Stimulated activated naive CD8-positive, alpha-beta T cell treated with anti-CD3 and anti-CD28 coated beads, Interleukin-15, Interleukin-2, amounts not matched to agents 100 U/mL and 50 U/mL, for 24 hours (primary cell): ENCODE measurements around the gene BMPR2.
"Not testable (repeated sequence)": the region's sequence is repeated elsewhere in the genome, so short reads cannot be mapped to it uniquely, and the experiment has no call there.

ENCODE experiments used
- ATAC-seq: fragments of 150-1000 bp; cut with Tn5 transposase; one replicate; pipeline ENCODE4 v1.10.0; 2021
- DNase-seq: peaks from one replicate; pipeline ENCODE4 v3.0.0; 2021

The BMPR2 gene

DNA sequence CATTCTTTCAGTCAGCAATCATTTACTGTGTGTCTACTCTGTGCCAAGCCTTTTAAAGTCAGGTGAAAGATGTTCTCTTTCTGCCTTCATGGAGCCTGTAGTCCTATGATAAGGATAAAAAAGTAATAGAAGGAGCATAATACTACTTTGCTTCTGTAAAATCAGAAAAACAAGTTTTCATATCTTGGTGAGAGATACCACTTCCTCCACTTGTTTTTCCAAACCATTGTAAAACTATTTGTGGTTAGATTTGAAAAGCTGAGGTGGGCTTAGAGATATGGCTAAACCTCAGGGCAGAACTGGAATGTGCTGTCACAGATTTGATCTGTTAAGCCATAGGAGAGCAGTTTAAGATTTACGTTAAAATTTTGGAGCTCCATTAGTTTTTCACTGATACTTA, 153.9 kb downstream of the BMPR2 start:
- ATAC-seq (peak; percentile 52), DNase-seq (no peak)

DNA sequence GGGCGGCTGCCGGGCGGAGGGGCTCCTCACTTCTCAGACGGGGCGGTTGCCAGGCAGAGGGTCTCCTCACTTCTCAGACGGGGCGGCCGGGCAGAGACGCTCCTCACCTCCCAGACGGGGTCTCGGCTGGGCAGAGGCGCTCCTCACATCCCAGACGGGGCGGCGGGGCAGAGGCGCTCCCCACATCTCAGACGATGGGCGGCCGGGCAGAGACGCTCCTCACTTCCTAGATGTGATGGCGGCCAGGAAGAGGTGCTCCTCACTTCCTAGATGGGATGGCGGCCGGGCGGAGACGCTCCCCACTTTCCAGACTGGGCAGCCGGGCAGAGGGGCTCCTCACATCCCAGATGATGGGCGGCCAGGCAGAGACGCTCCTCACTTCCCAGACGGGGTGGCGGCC, 159.2 kb downstream of the BMPR2 start:
- not testable (repeated sequence) for ATAC-seq

DNA sequence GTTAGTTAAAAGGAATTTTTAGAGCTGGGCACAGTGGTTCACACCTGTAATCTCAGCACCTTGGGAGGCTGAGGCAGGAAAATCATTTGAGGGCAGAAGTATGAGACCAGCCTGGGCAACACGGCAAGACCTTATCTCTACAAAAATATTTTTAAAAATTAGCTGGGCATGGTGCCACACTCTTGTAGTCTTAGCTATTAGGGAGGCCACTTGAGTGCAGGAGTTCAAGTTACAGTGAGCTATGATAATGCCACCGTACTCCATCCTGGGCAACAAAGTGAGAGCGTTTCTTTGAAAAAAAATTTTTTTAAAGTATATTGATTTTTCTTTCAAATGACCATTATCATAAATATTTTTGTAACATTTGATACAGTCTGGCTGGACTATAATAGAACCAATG, 165.0 kb downstream of the BMPR2 start:
- DNase-seq (no peak), ATAC-seq (no peak)

More for the DNA sequence above, 159.2 kb downstream of the BMPR2 start:
- DNase-seq, result not testable (repeated sequence)

DNA sequence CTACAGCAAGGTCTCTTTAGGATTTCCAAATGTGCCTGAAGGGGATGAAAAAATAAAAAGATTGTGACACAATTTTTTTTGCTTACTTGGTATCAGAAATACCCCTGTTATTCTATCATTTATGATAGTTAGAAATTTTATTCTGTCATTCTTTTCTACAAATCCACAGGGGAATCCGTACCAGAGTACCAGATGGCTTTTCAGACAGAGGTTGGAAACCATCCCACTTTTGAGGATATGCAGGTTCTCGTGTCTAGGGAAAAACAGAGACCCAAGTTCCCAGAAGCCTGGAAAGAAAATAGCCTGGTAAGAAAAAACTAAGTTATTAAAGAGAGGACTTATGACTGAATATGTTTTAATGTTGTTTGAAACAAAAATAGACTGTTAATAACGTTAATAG, 166.0 kb downstream of the BMPR2 start:
- ATAC-seq, result no peak
- DNase-seq, result no peak

DNA sequence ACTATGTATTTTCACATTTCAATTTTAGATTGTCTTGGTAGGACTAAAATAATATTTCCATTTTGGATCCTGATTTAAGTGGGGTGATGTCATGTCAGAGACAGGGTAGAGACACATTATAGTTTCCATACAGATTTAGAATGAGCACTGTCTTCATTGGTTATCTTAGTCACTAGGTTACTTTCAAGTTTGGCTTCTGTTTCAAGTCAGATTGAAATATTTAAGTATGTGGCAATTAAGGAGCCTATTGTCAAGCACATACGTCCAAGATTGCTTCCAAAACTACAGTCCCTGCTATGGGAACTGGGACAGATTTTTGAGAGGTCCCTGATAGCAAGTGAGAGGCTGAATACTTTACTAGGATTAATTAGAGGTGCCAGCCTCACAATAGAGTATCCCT, 169.4 kb downstream of the BMPR2 start:
- ATAC-seq (peak; percentile 55), DNase-seq (no peak)

DNA sequence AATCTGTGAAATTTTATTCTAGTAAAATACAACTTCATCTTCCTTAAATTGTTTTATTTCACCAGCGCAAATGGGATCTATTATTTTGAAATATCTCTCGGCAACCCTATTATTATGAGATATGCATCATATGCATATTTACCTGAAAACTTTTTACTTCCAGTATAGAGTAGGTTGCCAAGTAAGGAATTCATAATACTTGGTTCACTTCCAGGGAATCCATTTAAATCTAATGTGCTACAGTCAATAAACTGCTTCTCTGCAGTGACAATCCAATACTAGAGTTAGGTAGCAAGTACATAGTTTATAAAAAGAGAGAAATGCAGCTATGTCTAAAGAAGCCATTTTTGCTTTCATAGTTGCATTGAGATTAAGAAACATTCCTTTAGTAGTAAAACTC, 169.8 kb downstream of the BMPR2 start:
- no peak for ATAC-seq
- DNase-seq, result no peak

DNA sequence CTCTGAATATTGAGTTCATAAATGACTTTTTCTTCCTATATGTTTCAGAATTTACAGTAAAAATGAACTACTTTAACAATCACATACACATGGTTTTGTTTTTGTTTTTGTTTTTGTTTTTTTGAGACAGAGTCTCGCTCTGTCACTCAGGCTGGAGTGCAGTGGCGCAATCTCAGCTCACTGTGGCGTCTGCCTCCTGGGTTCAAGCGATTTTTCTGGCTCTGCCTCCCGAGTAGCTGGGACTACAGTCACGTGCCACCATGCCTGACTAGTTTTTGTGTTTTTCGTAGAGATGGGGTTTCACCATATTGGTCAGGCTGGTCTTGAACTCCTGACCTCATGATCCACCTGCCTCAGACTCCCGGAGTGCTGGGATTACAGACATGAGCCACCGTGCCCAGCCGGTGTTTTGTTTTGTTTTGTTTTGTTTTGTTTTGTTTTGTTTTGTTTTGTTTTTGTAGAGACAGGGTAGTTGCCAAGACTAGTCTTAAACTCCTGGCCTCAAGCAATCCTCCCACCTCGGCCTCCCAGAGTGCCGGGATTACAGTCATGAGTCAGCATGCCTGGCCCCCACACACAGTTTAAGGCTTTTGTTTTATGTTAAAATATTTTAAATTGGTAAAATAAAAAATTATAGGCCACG, 170.5 kb downstream of the BMPR2 start:
- not testable (repeated sequence) for DNase-seq, ATAC-seq

DNA sequence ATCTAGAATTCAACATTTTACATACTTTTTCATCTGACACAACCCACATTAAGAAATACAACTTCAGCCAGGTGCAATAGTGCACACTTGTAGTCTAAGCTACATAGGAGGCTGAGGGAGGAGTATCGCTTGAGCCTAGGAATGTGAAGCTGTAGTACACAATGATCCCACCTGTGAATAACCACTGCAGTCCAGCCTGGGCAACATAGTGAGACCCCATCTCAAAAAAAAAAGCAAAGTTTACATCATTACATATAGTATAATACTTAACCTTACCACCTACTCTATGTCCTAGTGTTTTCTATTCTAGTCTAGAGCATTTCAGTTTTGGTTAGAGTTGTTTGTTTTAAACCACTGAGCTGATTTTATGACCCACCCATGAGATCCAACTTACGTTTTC, 172.1 kb downstream of the BMPR2 start:
- ATAC-seq (no peak), DNase-seq (no peak)

DNA sequence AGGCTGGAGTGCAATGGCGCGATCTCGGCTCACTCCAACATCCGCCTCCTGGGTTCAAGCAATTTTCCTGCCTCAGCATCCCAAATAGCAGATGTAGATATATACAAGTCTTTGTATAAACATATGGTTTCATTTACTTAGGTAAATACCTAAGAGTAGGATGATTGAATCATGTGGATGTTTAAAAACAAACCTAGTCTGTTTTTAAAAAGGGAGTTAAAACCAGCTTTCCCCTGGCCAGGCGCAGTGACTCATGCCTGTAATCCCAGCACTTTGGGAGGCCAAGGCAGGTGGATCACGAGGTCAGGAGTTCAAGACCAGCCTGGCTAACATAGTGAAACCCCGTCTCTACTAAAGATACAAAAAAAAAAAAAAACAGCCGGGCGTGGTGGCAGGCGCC, 174.9 kb downstream of the BMPR2 start:
- ATAC-seq, DNase-seq: not testable (repeated sequence)

DNA sequence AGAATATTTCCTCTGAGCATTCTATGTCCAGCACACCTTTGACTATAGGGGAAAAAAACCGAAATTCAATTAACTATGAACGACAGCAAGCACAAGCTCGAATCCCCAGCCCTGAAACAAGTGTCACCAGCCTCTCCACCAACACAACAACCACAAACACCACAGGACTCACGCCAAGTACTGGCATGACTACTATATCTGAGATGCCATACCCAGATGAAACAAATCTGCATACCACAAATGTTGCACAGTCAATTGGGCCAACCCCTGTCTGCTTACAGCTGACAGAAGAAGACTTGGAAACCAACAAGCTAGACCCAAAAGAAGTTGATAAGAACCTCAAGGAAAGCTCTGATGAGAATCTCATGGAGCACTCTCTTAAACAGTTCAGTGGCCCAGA, 179.2 kb downstream of the BMPR2 start:
- peak; percentile 13 for DNase-seq
- peak; percentile 66 for ATAC-seq

DNA sequence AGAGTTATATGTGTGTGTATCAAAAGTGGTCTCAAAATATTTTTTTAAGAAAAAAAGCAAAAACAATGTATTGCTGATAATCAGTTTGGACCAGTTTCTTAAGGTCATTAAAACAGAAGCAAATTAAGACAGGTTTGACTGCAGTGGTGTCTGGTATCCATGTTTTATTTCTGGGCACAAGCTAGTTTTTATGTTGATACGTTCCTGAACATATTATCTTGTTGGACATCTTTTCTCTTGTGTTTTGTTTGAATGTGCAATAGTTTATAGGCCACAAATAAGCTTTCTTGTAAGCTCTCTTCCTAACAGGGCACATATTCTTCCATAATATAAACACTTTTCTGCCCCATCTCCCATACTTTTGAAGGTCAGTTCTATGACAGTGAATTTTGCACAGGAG, 184.1 kb downstream of the BMPR2 start:
- ATAC-seq, result no peak
- DNase-seq, result no peak

DNA sequence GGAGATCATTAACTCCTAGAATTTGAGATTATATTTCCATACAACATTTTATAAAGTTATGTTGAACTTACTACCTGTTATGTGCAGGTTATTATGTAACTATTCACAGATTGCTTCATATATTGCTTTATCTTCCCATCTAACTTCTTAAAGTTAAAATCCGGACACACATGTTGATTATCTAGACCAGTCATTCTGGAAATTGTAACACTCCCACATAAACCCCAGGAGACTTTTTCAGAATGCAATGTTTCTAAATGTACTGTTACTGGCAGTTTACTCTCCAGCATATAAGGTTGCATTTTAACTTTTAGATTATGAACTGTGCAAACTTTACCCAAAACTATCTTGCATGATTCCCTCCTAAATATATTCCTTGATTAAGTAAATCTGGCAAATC, 188.1 kb downstream of the BMPR2 start:
- DNase-seq (no peak), ATAC-seq (no peak)

DNA sequence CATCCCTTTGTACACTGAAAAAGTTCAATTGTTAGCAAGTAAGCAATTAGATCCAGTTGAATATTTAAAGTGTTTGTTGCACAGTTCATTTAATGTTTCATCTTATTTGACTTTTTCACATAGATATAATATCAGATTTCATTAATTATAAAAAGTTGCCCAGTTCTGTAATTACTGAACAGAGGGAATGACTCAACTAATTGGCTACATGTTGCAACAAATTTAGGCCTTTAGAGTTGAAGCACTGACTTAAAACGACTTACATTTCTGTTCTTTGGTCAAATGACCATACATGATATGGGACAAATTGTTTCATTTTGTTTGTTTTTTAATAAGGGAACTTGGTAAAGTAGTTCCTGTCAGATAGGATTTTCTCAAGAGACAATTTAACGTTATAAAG, 190.2 kb downstream of the BMPR2 start:
- no peak for DNase-seq
- ATAC-seq, result no peak

DNA sequence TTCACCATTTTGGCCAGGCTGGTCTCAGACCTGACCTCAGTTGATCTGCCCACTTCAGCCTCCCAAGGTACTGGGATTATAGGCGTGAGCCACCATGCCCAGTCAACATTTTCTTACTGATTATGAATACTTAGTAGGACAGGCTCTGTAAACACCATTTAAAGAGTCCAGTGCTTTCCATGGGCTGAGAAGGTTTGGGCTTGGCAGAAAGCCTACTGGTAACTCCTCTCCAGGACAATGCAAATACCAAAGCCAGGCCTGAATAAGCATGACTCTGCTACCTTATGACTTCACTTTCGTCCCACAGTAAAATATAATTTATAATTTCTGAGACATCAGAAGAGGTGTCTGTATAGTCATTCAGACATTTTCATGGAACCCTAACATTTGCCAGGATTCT, 198.4 kb downstream of the BMPR2 start:
- DNase-seq (no peak), ATAC-seq (no peak)

DNA sequence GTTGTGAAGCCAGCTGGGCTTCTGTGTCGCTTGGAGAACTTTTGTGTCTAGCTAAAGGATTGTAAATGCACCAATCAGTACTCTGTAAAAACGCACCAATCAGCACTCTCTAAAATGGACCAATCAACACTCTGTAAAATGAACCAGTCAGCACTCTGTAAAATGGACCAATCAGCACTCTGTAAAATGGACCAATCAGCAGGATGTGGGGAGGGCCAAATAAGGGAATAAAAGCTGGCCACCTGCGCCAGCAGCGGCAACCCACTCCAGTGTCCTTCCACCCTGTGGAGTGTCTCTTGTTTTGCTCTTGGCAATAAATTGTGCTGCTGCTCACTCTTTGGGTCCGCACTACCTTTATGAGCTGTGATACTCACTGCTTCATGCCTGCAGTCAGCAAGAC, 199.1 kb downstream of the BMPR2 start:
- DNase-seq, ATAC-seq: not testable (repeated sequence)

DNA sequence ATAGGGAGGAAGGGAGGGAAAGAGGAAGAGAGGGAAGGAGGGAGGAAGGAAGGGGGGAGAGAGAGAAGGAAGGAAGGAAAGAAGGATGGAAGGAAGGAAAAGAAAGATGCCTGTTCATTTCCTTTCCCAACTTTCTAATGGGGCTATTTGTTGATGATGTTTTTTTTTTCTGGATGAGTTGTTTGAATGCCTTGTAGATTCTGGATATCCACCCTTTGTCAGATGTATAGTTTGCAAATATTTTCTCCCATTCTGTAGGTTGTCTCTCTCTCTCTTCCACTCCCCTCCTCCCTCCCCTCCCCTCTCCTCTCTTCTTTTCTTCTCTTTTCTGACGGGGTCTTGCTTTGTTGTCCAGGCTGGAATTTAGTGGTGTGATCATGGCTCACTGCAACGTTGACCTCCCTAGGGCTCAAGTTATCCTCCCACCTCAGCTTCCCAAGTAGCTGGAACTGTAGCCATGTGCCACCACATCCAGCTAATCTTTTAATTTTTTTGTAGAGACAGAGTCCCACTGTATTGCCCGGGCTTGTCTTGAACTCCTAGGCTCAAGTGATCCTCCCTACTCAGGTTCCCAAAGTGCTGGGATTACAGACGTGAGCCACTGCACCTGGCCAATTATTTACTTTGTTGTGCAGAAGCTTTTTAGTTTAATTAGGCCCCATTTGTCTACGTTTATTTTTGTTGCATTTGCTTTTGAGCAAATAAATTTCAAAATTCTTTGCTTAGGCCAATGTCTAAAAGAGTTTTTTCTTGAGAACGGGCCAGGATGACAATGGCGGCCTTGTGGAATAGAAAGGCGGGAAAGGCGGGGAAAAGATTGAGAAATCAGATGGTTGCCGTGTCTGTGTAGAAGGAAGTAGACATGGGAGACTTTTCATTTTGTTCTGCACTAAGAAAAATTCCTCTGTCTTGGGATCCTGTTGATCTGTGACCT, 201.4 kb downstream of the BMPR2 start:
- no peak for ATAC-seq
- DNase-seq, result no peak

DNA sequence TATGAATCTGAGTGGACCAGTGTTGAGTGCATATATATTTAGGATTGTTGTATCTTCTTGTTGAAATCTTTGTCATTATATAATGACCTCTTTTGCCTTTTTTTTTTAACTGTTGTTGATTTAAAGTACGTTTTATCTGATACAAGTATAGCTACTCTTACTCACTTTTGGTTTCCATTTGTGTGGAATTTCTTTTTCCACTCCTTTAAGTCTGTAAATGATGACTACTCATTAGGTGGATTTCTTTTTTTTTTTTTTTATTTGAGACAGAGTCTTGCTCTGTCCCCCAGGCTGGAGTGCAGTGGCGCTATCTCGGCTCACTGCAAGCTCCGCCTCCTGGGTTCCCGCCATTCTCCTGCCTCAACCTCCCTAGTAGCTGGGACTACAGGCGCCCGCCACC, 206.7 kb downstream of the BMPR2 start:
- peak; percentile 57 for ATAC-seq
- not testable (repeated sequence) for DNase-seq

DNA sequence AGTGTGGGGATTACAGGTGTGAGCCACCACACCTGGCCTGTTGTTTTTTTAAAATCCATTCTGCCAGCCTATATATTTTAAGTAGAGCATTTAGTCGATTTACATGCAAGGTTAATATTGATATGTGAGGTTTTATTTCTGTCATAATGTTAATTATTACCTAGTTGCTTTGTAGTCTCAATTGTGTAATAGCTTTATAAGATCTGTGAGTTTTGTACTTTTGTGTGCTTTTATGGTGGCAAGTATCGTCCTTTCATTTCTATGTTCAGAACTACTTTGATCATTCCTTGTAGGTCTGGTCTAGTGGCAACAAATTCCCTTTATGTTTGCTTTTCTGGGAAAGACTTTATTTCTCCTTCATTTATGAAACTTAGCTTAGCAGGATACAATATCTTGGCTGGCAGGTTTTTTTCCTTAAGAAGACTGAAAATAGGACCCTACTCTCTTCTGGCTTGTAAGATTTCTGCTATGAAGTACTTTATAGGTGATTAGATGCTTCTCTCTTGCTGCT, 207.6 kb downstream of the BMPR2 start:
- no peak for ATAC-seq

DNA sequence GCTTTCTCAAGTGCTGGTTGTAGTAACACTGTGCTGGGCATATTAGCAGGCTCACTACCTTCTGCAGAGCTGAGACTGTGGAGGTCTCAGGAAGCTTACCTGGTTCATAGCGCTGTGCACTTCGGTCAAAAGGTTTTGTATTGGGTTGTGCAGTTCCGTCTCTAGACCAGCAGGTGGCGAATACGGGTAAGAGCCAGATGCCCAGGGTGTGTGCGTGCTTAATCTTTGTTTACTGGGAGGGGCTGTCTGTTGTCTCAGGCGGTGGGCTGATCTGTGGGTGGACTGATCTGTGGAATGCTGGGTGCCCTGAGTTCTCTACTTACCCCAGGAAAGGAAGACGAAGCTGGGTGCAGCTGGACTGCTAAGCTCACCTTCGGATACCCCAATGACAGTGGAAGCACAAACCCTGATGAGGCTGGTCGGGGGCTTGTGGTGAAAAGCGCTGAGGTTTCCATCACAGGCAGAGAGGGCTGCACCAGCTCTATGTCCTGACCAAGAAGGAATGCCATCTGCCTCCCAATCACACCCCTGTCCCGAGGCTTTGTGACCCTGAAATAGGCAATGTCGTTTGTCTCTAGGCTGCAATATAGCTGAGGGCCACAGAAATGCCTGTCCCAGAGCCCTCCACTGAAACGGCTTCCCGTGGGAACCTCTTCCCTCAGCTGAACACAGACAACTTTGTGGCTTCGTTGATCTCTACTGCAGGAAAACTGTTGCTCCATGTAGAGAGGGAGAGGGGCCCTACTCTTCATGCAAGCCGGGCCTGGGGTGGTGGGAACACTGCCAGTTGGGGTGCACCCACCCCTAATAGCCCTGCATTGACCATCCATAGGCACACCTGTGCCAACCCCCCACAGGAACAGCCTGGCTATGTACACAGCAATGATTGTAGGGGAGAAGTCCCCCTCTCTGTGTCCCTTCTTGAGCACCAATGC, 212.8 kb downstream of the BMPR2 start:
- peak; percentile 95 for ATAC-seq
- peak; percentile 58 for DNase-seq

More for the DNA sequence above, 207.6 kb downstream of the BMPR2 start:
- no peak for DNase-seq

DNA sequence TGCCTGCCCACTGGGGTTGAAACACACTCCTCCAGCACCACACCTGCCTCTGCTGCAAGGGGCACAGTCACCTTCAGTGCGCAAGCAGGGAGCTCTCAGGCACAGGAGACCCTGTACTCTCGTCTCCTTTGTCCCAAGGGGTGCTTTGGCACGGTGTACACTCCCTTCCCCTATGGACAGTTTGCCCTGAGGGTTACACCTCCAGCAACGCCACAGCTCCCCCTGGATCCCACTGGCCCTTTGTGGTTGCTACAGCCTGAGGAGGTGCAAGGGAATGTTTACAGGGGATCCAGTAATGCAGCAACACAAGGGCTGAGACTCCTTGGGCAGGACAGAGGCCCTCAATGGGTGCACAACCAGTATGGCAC, 213.4 kb downstream of the BMPR2 start:
- DNase-seq (no peak), ATAC-seq (no peak)

DNA sequence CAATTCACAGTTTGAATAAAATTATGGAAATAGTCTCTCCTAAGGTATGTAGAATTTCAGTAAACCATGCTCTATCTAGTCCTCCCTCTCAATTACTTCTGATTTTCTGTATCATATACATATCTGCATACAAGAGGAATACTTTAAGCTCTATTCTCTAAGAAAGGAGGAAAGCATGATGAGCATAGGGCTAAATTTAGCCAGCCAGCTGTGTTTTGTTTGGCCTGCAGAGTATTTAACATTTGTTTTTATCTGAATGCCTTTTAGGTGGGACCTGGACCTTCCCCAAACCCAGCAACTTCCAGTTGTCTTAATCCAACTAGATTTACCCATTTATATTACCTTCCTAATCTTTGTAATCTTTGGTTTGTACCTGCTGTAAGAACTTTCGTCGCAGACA, 216.4 kb downstream of the BMPR2 start:
- no peak for DNase-seq
- ATAC-seq, result no peak

DNA sequence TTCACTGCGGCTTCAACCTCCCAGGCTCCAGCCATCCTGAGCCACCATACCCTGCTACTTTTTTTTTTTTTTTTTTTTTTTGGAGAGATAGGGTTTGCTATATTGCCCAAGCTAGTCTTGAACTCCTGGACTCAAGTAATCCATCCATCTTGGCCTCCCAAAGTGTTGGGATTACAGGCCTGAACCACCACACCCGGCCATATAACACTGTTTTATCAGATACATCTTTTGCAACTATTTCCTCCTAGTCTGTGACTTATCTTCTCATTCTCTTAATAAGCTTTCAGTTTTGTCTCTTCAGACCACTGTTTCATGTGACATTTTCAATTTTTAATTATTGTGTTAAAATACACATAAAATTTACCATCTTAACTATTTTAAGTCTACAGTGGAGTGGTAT, 223.0 kb downstream of the BMPR2 start:
- DNase-seq (no peak), ATAC-seq (no peak)
